NB4 (cell line): Measurements from ENCODE around the gene CELF5.

Experiments
- DNase-seq: peaks from one replicate; pipeline ENCODE4 v3.0.0; 2010; ENCODE audit warnings: low read depth
- H3K4me3 ChIP-seq: one replicate; pipeline ENCODE4 v1.5.1; 2011; ENCODE audit warnings: mild to moderate bottlenecking, low read depth, low read length, moderate library complexity
- CTCF ChIP-seq: IDR thresholded peaks from one replicate; pipeline ENCODE4 v1.5.1; 2012; ENCODE audit warnings: low read depth, low read length
- MAX ChIP-seq: IDR thresholded peaks from 2 replicates; pipeline ENCODE4 v1.6.1; 2011; ENCODE audit warnings: low read depth, low read length
- MYC ChIP-seq: IDR thresholded peaks from 2 replicates; pipeline ENCODE4 v1.6.1; 2011; ENCODE audit warnings: low read depth, low read length
- POLR2A ChIP-seq: IDR thresholded peaks from 2 replicates; pipeline ENCODE4 v1.6.1; 2011; ENCODE audit warnings: mild to moderate bottlenecking; ENCODE audit not compliant: insufficient read length; ENCODE audit errors: extremely low read depth

Gene CELF5

GRCh38 chr19:3274245-3274941 lies 49.9 kb downstream of the CELF5 start:
- no peak for TF ChIP-seq MAX
- no peak for DNase-seq

DNA sequence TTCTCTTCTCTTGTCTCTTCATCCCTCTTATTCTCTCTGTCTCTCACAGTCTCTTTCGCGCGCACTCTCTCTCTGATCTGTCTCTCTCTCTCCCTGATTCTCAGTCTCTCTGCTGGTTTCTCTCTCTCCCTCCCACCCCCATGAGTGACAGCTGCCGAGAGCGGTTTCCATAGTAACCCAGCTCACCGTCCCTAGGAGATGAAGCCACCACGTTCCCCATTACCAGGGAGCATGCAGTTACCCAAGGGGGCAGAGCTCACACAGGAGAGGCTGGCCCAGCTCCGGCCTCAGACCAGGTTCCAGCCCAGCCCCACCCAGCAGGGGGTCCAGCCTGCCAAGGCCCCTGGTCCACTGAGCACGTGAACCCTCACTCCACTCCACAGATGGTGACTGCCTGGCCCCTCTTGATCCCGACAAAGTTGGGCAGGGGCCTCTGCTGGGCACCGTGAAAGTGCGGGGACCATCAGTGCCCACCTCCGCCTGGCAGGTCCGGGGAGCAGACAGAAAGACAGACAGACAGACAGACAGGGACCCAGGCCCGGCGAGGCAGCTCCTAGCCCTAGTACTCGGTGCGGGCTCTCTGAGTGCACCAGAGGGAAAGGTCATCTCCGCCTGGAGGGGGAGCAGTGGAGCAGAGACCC lies 50.6 kb downstream of the CELF5 start:
- peak; percentile 27 for DNase-seq
- TF ChIP-seq MYC (no peak), CTCF (peak; percentile 63)
- H3K4me3 ChIP-seq, result no peak overlapping the region

More at GRCh38 chr19:3274245-3274941, 49.9 kb downstream of the CELF5 start:
- no peak overlapping the region for H3K4me3 ChIP-seq

- TF ChIP-seq MYC (no peak), MAX (no peak), CTCF (no peak), POLR2A (no peak)
- no peak overlapping the region for H3K4me3 ChIP-seq
- DNase-seq, result peak; percentile 66
Measured at GRCh38 chr19:3275583-3276340, 51.3 kb downstream of the CELF5 start.

GRCh38 chr19:3276341-3276799 lies 51.9 kb downstream of the CELF5 start:
- TF ChIP-seq CTCF, result no peak
- no peak for TF ChIP-seq POLR2A
- no peak for TF ChIP-seq MYC
- TF ChIP-seq MAX, result no peak
- no peak for DNase-seq
- no peak overlapping the region for H3K4me3 ChIP-seq

GRCh38 chr19:3277649-3278048 lies 53.2 kb downstream of the CELF5 start:
- H3K4me3 ChIP-seq, result no peak overlapping the region
- TF ChIP-seq MAX (no peak), MYC (no peak), POLR2A (no peak), CTCF (no peak)
- no peak for DNase-seq

- no peak for DNase-seq
- TF ChIP-seq POLR2A, result no peak
- TF ChIP-seq MYC, result no peak
- no peak overlapping the region for H3K4me3 ChIP-seq
Measured at GRCh38 chr19:3278294-3278693, 53.8 kb downstream of the CELF5 start.
